Immature natural killer cell (primary cell): Measurements from ENCODE around the gene LMAN2L. TPM values are rescaled to one million over a fixed set of nuclear protein-coding genes. Genes with fewer than 3 reads are reported as not detected.

Experiments
- DNase-seq, 3 donors: peaks; one replicate each; pipeline ENCODE4 v3.0.0; 2022; ENCODE audit warnings: mixed read lengths in 1 of 3
- H3K27ac Mint-ChIP-seq, 6 donors: one replicate each; pipeline ENCODE4 v1.8.0; 2020; ENCODE audit warnings: mixed read lengths in 6 of 6, mild to moderate bottlenecking in 5 of 6, inconsistent platforms in 4 of 6, moderate library complexity in 3 of 6
- H3K27me3 Mint-ChIP-seq, 3 donors: one replicate each; pipeline ENCODE4 v1.8.0; 2020 to 2021; ENCODE audit warnings: low read depth in 3 of 3, mild to moderate bottlenecking in 3 of 3, mixed read lengths in 3 of 3, moderate library complexity in 3 of 3, inconsistent platforms in 1 of 3
- H3K36me3 Mint-ChIP-seq, 3 donors: one replicate each; pipeline ENCODE4 v1.8.0; 2020; ENCODE audit warnings: mixed read lengths in 3 of 3, inconsistent platforms in 2 of 3, mild to moderate bottlenecking in 2 of 3
- H3K4me1 Mint-ChIP-seq, 2 donors: one replicate each; pipeline ENCODE4 v1.8.0; 2020; ENCODE audit warnings: inconsistent platforms in 2 of 2, mild to moderate bottlenecking in 2 of 2, mixed read lengths in 2 of 2, moderate library complexity in 1 of 2
- H3K4me3 Mint-ChIP-seq, 5 donors: one replicate each; pipeline ENCODE4 v1.8.0; 2020; ENCODE audit warnings: mild to moderate bottlenecking in 5 of 5, mixed read lengths in 5 of 5, inconsistent platforms in 3 of 5, moderate library complexity in 3 of 5
- H3K9me3 Mint-ChIP-seq, 6 donors: one replicate each; pipeline ENCODE4 v1.8.0; 2020; ENCODE audit warnings: mild to moderate bottlenecking in 6 of 6, mixed read lengths in 6 of 6, inconsistent platforms in 4 of 6, moderate library complexity in 3 of 6
- polyA plus RNA-seq, 3 donors: library from polyadenylated mRNA; unstranded; fragments of 300-500 nt; fragmentation: Illumina TruSeq; gene quantifications; one replicate each; pipeline ENCODE4 v1.2.3, GENCODE V29; 2021

LMAN2L gene
- polyA plus RNA-seq, 3 donors from 2014 or later = 15.8 to 39.3 (median 23.5) TPM

DNA sequence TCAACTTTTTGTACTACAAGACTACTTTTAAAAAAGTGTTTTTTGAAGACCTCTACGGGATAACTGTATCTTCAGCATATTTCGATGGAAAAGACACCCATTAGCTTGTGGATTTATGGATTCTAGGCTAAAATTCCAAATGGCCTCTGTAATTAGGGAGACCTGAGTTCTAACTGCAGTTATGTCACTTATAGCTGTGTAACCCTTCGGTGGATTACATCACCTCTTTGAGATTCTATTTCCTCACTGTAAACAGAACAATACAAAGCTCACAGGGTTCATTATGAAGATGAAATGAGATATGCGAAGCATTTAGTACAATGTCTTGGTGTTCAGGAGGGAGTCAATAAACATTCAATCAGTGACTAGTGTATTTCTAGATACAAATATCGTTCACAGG, 24.2 kb downstream of the LMAN2L start:
- no peaks in the 10 kb centered on the region for H3K4me1 Mint-ChIP-seq
- H3K36me3 Mint-ChIP-seq = peaks cover 14 to 27% (median 15%) of the 10 kb centered on the region in 3 donors
- DNase-seq = no peak
- peaks cover 0 to 3% (median 0%) of the 10 kb centered on the region in 3 donors for H3K27me3 Mint-ChIP-seq
- H3K9me3 Mint-ChIP-seq = no peaks in the 10 kb centered on the region
- no peak overlapping the region for H3K27ac Mint-ChIP-seq
- H3K4me3 Mint-ChIP-seq = no peak overlapping the region

GRCh38 chr2:96710985-96711384, 28.9 kb downstream of the LMAN2L start:
- H3K4me1 Mint-ChIP-seq = no peaks in the 10 kb centered on the region
- peaks cover 0 to 3% (median 0%) of the 10 kb centered on the region in 3 donors for H3K27me3 Mint-ChIP-seq
- H3K9me3 Mint-ChIP-seq = no peaks in the 10 kb centered on the region
- H3K27ac Mint-ChIP-seq = peak overlapping the region in 1 of 6 donors; percentile 31
- H3K36me3 Mint-ChIP-seq = peaks cover 16 to 51% (median 40%) of the 10 kb centered on the region in 3 donors
- no peak for DNase-seq
- H3K4me3 Mint-ChIP-seq = no peak overlapping the region

DNA sequence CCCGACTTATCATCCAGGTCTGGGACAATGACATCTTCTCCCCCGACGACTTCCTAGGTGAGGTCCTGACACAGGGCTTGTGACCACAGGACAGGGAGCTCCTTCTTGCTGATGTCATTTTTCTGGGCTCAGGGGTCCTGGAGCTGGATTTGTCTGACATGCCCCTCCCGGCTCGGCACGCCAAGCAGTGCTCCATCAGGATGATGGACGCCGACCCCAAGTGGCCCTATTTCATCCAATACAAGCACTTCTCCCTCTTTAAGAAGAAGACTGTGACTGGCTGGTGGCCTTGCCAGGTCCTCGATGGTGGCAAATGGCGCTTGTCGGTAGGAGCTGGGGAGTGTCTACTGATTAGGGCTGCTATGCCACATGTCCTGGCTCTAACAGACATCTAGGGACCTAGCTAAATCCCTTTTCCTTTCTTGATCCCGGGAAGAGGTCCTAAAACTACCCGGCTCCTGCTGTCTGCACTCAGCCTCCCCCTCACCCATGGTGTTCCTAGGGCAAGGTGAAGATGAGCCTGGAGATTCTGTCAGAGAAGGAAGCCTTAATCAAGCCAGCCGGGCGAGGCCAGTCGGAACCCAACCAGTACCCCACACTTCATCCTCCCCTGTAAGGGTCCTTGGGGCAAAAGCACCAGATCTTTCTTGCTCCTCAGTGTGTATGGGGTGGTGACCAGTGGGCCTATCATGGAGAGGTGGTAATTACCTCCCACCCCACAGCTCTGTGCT, 36.7 kb downstream of the LMAN2L start:
- Mint-ChIP-seq H3K36me3 (peaks cover 8 to 37% (median 25%) of the 10 kb centered on the region in 3 donors), H3K27ac (no peak overlapping the region)

DNA sequence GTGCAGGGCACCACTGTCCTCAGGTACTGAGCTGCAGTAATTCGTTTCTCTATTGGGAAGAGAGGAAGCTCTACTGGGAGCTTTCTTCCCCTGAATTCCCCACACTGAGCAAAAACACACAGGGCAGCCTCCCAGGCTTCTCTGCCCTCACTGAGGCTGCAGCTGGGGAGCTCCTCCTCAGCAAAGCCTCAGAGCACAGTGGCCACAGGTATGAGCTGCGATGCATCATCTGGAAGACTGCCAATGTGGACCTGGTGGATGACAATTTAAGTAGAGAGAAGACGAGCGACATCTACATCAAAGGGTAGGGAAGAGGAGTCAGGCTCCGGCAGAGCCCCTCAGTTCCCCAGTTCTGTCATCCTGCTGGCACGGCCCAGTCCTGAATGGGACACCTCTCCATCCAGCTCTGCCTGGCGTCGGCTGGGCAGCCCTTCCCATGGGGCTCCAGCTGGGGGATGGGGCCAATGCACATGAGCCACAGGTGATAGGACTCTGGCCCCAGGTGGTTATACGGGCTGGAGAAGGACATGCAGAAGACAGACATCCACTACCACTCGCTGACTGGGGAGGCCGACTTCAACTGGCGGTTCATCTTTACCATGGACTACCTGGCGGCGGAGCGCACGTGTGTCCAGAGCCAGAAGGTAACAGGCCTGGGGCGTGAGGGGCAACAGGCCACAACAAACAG, 37.6 kb downstream of the LMAN2L start:
- Mint-ChIP-seq H3K36me3 (peaks cover 8 to 29% (median 22%) of the 10 kb centered on the region in 3 donors), H3K27ac (no peak overlapping the region), H3K4me1 (no peaks in the 10 kb centered on the region), H3K27me3 (peaks cover 0 to 1% (median 0%) of the 10 kb centered on the region in 3 donors), H3K9me3 (no peaks in the 10 kb centered on the region), H3K4me3 (no peak overlapping the region)
- DNase-seq = no peak

More for the DNA sequence above, 36.7 kb downstream of the LMAN2L start:
- Mint-ChIP-seq H3K4me1 (no peaks in the 10 kb centered on the region), H3K4me3 (no peak overlapping the region), H3K27me3 (peaks cover 0 to 1% (median 0%) of the 10 kb centered on the region in 3 donors), H3K9me3 (no peaks in the 10 kb centered on the region)
- DNase-seq = no peak

DNA sequence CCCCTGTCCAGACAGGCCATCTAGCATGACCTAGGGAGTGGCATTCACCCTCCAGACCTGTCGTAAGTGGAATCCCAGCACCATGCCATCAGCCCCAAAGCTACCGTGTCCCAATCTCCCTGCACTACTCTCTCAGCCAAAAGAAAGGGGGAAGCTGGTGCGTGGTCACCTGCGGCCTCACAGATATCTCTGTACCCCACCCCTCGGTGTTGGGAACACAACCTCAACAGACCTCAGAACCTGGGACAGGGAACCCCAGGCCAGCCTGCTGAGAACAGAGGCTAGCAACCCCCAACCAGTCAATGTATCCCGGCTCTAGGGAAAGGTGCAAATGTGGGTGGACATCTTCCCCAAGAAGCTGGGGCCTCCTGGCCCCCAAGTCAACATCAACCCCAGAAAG, 38.2 kb downstream of the LMAN2L start:
- peaks cover 0 to 1% (median 0%) of the 10 kb centered on the region in 3 donors for H3K27me3 Mint-ChIP-seq
- no peaks in the 10 kb centered on the region for H3K4me1 Mint-ChIP-seq
- H3K4me3 Mint-ChIP-seq = no peak overlapping the region
- no peak overlapping the region for H3K27ac Mint-ChIP-seq
- no peaks in the 10 kb centered on the region for H3K9me3 Mint-ChIP-seq
- H3K36me3 Mint-ChIP-seq = peaks cover 4 to 25% (median 16%) of the 10 kb centered on the region in 3 donors
- DNase-seq = no peak

GRCh38 chr2:96700086-96700485, 39.8 kb downstream of the LMAN2L start:
- H3K9me3 Mint-ChIP-seq = no peaks in the 10 kb centered on the region
- H3K4me3 Mint-ChIP-seq = no peak overlapping the region
- no peak overlapping the region for H3K27ac Mint-ChIP-seq
- no peak for DNase-seq
- H3K4me1 Mint-ChIP-seq = no peaks in the 10 kb centered on the region
- peaks cover 0 to 1% (median 1%) of the 10 kb centered on the region in 3 donors for H3K27me3 Mint-ChIP-seq
- peaks cover 0 to 16% (median 5%) of the 10 kb centered on the region in 3 donors for H3K36me3 Mint-ChIP-seq

DNA sequence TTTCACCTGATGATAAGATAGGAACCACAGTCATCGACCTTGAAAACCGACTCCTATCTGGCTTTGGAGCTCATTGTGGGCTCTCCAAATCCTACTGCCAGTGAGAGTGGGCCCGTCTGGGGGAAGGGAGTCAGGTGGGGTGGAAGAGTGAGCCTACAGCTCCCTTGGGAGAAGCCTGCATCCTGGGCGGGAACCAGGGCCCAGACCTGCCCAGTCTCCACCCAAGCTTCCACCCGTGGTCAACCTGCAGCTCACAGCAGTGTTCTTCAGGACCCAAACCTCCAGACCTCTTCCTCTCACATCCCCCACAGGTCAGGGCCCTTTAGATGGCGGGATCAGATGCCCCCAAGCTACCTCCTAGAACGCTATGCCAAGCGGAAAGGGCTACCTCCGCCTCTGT, 40.2 kb downstream of the LMAN2L start:
- no peaks in the 10 kb centered on the region for H3K4me1 Mint-ChIP-seq
- H3K27me3 Mint-ChIP-seq = peaks cover 0 to 1% (median 1%) of the 10 kb centered on the region in 3 donors
- H3K4me3 Mint-ChIP-seq = no peak overlapping the region
- peak overlapping the region in 1 of 6 donors; percentile 14 for H3K27ac Mint-ChIP-seq
- peaks cover 0 to 15% (median 5%) of the 10 kb centered on the region in 3 donors for H3K36me3 Mint-ChIP-seq
- DNase-seq = no peak
- H3K9me3 Mint-ChIP-seq = no peaks in the 10 kb centered on the region

GRCh38 chr2:96699021-96699420, 40.8 kb downstream of the LMAN2L start:
- no peak for DNase-seq
- H3K36me3 Mint-ChIP-seq = peaks cover 0 to 9% (median 5%) of the 10 kb centered on the region in 3 donors
- H3K4me1 Mint-ChIP-seq = no peaks in the 10 kb centered on the region
- H3K27ac Mint-ChIP-seq = peak overlapping the region in 1 of 6 donors; percentile 14
- peaks cover 0 to 1% (median under 1%) of the 10 kb centered on the region in 3 donors for H3K27me3 Mint-ChIP-seq
- no peak overlapping the region for H3K4me3 Mint-ChIP-seq
- H3K9me3 Mint-ChIP-seq = no peaks in the 10 kb centered on the region

DNA sequence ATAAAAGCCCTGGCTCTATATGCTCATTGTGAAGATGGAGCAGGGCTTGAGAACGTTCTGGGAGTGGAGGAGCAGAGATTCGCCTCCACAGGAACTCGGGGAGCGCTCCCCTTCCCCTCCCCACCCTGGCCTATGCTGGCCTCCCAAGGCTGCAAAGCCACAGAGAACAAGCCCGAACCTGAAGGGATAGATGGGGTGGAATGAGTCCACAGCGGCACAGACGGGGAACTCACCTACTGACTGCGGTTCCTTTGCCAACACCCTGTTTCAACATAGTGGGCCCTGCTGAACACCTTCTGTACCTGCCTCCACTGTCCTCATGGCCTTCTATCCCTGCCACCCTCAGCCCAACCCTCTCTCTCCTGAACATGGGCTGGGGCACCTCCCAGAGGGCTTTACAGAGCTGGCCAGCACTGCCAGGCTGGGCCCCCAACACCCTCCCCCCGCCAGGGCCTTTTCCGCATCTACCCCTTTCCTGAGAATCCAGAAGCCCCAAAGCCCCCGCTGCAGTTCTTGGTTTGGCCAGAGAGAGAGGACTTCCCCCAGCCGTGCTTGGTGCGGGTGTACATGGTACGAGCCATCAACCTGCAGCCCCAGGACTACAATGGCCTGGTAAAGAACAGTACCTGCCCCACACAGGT, 41.5 kb downstream of the LMAN2L start:
- DNase-seq = no peak
- Mint-ChIP-seq H3K27ac (no peak overlapping the region), H3K4me1 (no peaks in the 10 kb centered on the region), H3K36me3 (peaks cover 0 to 8% (median 5%) of the 10 kb centered on the region in 3 donors), H3K9me3 (no peaks in the 10 kb centered on the region), H3K27me3 (peaks cover 0 to 1% (median 0%) of the 10 kb centered on the region in 3 donors), H3K4me3 (no peak overlapping the region)

DNA sequence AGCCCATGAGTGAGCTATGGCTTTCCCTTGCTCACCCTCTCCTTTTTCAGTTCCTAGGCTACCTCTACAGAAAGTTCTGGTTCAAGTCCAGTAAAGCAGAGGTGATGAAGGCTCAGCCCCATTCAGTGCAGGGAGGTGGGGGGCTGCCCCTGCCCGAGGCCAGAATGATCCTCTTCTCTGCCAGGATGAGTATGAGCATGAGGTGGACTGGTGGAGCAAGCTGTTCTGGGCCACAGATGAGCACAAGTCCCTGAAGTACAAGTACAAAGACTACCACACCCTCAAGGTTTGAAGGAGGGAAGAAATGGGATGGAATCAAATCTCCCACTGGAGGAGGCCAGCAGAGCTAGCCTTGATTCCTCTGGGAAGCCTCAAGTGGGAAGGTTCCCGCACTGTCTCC, 42.4 kb downstream of the LMAN2L start:
- H3K27ac Mint-ChIP-seq = no peak overlapping the region
- H3K4me1 Mint-ChIP-seq = no peaks in the 10 kb centered on the region
- H3K36me3 Mint-ChIP-seq = peaks cover 0 to 5% (median 4%) of the 10 kb centered on the region in 3 donors
- no peak for DNase-seq
- H3K27me3 Mint-ChIP-seq = peaks cover 0 to 1% (median 0%) of the 10 kb centered on the region in 3 donors
- no peaks in the 10 kb centered on the region for H3K9me3 Mint-ChIP-seq
- no peak overlapping the region for H3K4me3 Mint-ChIP-seq

DNA sequence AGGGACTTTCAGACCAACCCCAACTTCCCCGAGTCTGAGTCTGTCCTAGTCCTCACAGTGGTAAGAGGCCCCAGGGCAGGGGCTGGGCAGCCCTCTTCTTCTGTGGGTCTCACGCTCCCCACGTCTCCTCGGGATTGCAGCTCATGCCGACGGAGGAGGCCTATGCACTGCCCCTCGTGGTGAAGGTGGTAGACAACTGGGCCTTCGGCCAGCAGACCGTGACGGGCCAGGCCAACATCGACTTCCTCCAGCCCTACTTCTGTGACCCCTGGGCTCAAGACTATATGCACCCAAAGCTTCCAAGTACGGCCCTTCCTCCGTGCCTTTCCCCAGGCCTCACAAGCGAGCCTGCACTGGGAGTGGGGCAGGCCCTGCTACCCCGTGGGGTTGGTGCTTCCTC, 44.3 kb downstream of the LMAN2L start:
- no peaks in the 10 kb centered on the region for H3K4me1 Mint-ChIP-seq
- H3K9me3 Mint-ChIP-seq = no peaks in the 10 kb centered on the region
- H3K27ac Mint-ChIP-seq = no peak overlapping the region
- H3K27me3 Mint-ChIP-seq = peaks cover 0 to 1% (median 0%) of the 10 kb centered on the region in 3 donors
- no peak for DNase-seq
- H3K4me3 Mint-ChIP-seq = no peak overlapping the region
- H3K36me3 Mint-ChIP-seq = no peaks in the 10 kb centered on the region

DNA sequence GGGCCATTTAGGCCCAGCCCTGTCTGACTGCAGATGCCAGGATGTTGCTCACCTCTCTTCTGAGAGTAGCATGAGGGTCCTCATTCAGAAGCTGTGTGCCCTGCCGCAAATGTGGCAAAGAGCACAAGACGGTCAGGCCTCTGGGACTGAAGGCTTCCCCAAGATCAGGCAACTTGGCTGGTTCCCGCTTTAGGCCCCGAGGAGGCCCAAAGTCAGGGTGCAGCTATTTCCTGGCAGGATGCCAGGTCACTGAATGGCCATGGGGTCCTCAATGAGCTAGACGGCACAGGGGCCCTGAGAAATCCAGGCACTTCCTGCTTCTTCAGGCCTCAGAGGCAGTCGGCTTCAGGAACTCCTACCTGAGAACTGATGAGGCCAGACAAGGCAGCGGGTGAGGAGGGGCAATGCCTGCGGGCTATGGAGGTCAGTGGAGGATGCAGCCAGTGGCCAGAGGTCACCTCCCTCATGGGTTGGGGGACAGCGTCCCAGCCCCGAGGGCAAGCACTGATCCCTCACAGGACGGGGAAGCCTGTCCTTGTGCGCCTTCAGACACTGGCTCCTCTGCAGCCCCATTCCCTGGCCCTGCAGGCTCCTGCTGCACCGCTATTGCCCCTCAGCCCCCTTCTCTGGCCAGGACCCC, 44.9 kb downstream of the LMAN2L start:
- no peak overlapping the region for H3K27ac Mint-ChIP-seq
- no peaks in the 10 kb centered on the region for H3K36me3 Mint-ChIP-seq
- DNase-seq = no peak
- H3K9me3 Mint-ChIP-seq = no peaks in the 10 kb centered on the region
- H3K27me3 Mint-ChIP-seq = peaks cover 0 to 1% (median 0%) of the 10 kb centered on the region in 3 donors
- no peak overlapping the region for H3K4me3 Mint-ChIP-seq
- no peaks in the 10 kb centered on the region for H3K4me1 Mint-ChIP-seq

- no peak overlapping the region for H3K27ac Mint-ChIP-seq
- peaks cover 0 to 1% (median 0%) of the 10 kb centered on the region in 3 donors for H3K27me3 Mint-ChIP-seq
- H3K4me3 Mint-ChIP-seq = no peak overlapping the region
- DNase-seq = no peak
- no peaks in the 10 kb centered on the region for H3K36me3 Mint-ChIP-seq
- H3K9me3 Mint-ChIP-seq = no peaks in the 10 kb centered on the region
- H3K4me1 Mint-ChIP-seq = no peaks in the 10 kb centered on the region
These were observed 45.6 kb downstream of the LMAN2L start for GRCh38 chr2:96694279-96694678.
